Hepatocyte (in vitro differentiated cells): ENCODE measurements around the gene ADGRG6. TPM values are rescaled to one million over a fixed set of nuclear protein-coding genes. Genes with fewer than 3 reads are reported as not detected.

Experiments
- DNase-seq: peaks from one replicate; pipeline ENCODE4 v3.0.0-alpha.2; 2016; ENCODE audit warnings: low spot score
- H2AFZ ChIP-seq: fragments of 200-600 bp; sonication (generic); 2 replicates; pipeline ENCODE4 v1.6.0; 2016; ENCODE audit warnings: antibody characterized with exemption, mild to moderate bottlenecking
- H3K27ac ChIP-seq: fragments of 200-600 bp; sonication (generic); 2 replicates; pipeline ENCODE4 v1.5.1; 2016; ENCODE audit warnings: mild to moderate bottlenecking
- H3K27me3 ChIP-seq: fragments of 200-600 bp; sonication (generic); 2 replicates; pipeline ENCODE4 v1.6.1; 2016
- H3K36me3 ChIP-seq: fragments of 200-600 bp; sonication (generic); replicated peaks from 2 replicates; pipeline ENCODE4 v1.5.1; 2016; ENCODE audit warnings: low read depth; ENCODE audit not compliant: insufficient read depth
- H3K4me1 ChIP-seq: fragments of 200-600 bp; sonication (generic); 2 replicates; pipeline ENCODE4 v1.5.1; 2016; ENCODE audit warnings: mild to moderate bottlenecking, moderate library complexity; ENCODE audit not compliant: insufficient read depth
- H3K4me2 ChIP-seq: fragments of 200-600 bp; sonication (generic); 2 replicates; pipeline ENCODE4 v1.6.0; 2016
- H3K4me3 ChIP-seq: fragments of 200-600 bp; sonication (generic); 2 replicates; pipeline ENCODE4 v1.5.1; 2016; ENCODE audit warnings: mild to moderate bottlenecking
- H3K79me2 ChIP-seq: fragments of 200-600 bp; sonication (generic); 2 replicates; pipeline ENCODE4 v1.6.0; 2017; ENCODE audit warnings: mild to moderate bottlenecking
- H3K9me2 ChIP-seq: fragments of 200-600 bp; sonication (generic); replicated peaks from 2 replicates; pipeline ENCODE4 v1.6.0; 2017; ENCODE audit warnings: mild to moderate bottlenecking; ENCODE audit not compliant: insufficient read depth
- H3K9me3 ChIP-seq: fragments of 200-600 bp; sonication (generic); 2 replicates; pipeline ENCODE4 v1.5.1; 2016; ENCODE audit warnings: low read depth, mild to moderate bottlenecking
- H4K20me1 ChIP-seq: fragments of 200-600 bp; sonication (generic); 2 replicates; pipeline ENCODE4 v1.6.0; 2016; ENCODE audit warnings: mild to moderate bottlenecking; ENCODE audit not compliant: insufficient read depth, poor library complexity, severe bottlenecking
- EZH2 ChIP-seq: fragments of 200-600 bp; sonication (generic); IDR thresholded peaks from 2 replicates; pipeline ENCODE4 v1.6.1; 2016; ENCODE audit warnings: antibody characterized with exemption, mild to moderate bottlenecking, borderline replicate concordance
- EZH2phosphoT487 ChIP-seq: fragments of 200-600 bp; sonication (generic); IDR thresholded peaks from one replicate; pipeline ENCODE4 v1.6.1; 2018; ENCODE audit warnings: antibody characterized with exemption, mild to moderate bottlenecking, low read depth, moderate library complexity; ENCODE audit not compliant: unreplicated experiment, severe bottlenecking
- WGBS: methylation state at CpG from one replicate; pipeline ENCODE4 v1.1.6; 2016; ENCODE audit warnings: low lambda C conversion rate; ENCODE audit errors: missing lambda C conversion rate; 5-methylcytosine and 5-hydroxymethylcytosine counted together
- polyA plus RNA-seq: library from polyadenylated mRNA; unstranded; fragments of >200 nt; fragmentation: Nextera tagmentation; extraction: Ambion mirVana; gene quantifications from 2 replicates; pipeline ENCODE4 v1.2.1, GENCODE V29; 2016
- total RNA-seq: library from RNA; depleted of rRNA; stranded (reverse); fragments of >200 nt; gene quantifications from 2 replicates; pipeline ENCODE4 v1.2.3, GENCODE V29; 2014
- TF ChIP-seq, protein P1 (sequence below): fragments of 200-600 bp; sonication (generic); IDR thresholded peaks from 2 replicates; pipeline ENCODE4 v1.5.1; 2016; ENCODE audit warnings: antibody characterized with exemption, mild to moderate bottlenecking; ENCODE audit not compliant: poor library complexity

Gene ADGRG6
- total and polyA plus RNA-seq, 2 experiments from 2014 or later: 13.9 to 92.0 TPM

DNA sequence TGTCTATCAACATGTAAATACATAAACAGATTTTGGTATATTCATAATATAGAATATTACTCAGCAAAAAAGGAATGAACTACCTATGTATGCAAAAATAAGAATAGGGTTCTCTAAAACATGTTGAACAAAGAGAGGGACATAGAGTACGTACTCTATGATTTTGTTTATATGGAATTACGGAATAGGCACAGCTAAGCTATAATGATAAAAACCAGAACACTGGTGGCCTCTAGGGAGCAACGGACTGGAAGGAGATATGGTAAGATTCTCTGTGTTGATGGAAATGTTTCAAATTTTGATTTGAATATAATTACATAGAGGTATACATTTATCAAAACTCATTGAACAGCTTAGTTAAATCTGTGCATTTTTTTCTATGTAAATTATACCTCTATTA is 19.6 kb downstream of the ADGRG6 start:
- H3K27ac ChIP-seq: peak overlapping the region; percentile 82
- H3K36me3 ChIP-seq: no peaks in the 10 kb centered on the region
- H4K20me1 ChIP-seq: no peaks in the 10 kb centered on the region
- no peak for TF ChIP-seq EZH2phosphoT487
- TF ChIP-seq, protein P1, sequence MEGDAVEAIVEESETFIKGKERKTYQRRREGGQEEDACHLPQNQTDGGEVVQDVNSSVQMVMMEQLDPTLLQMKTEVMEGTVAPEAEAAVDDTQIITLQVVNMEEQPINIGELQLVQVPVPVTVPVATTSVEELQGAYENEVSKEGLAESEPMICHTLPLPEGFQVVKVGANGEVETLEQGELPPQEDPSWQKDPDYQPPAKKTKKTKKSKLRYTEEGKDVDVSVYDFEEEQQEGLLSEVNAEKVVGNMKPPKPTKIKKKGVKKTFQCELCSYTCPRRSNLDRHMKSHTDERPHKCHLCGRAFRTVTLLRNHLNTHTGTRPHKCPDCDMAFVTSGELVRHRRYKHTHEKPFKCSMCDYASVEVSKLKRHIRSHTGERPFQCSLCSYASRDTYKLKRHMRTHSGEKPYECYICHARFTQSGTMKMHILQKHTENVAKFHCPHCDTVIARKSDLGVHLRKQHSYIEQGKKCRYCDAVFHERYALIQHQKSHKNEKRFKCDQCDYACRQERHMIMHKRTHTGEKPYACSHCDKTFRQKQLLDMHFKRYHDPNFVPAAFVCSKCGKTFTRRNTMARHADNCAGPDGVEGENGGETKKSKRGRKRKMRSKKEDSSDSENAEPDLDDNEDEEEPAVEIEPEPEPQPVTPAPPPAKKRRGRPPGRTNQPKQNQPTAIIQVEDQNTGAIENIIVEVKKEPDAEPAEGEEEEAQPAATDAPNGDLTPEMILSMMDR: no peak
- TF ChIP-seq EZH2: no peak
- H3K9me2 ChIP-seq: no peaks in the 10 kb centered on the region
- no peak overlapping the region for H2AFZ ChIP-seq
- H3K27me3 ChIP-seq: no peaks in the 10 kb centered on the region
- peaks cover 3% of the 10 kb centered on the region for H3K79me2 ChIP-seq
- DNase-seq: no peak
- H3K4me2 ChIP-seq: no peak overlapping the region
- whole genome bisulfite sequencing: 68% methylated on average over 3 of the region's 3 CpGs
- H3K4me1 ChIP-seq: peaks cover 25% of the 10 kb centered on the region
- no peak overlapping the region for H3K4me3 ChIP-seq
- no peaks in the 10 kb centered on the region for H3K9me3 ChIP-seq

DNA sequence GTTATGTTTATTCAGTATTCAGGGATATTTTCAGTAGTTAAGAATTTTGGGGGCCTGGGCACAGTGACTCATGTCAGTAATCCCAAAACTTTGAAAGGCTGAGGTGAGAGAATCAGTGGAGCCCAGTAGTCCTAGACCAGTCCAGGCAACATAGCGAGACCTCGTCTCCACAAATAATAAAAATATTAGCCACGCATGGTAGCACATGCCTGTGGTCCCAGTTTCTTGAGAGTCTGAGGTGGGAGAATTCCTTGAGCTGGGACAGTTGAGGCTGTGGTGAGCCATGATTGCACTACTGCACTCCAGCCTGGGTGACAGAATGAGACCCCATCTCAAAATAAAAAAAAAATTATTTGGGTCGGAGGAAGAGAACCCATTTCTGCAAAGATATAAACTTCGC is 20.3 kb downstream of the ADGRG6 start:
- H3K9me2 ChIP-seq: no peaks in the 10 kb centered on the region
- H3K36me3 ChIP-seq: no peaks in the 10 kb centered on the region
- 92% methylated on average over 5 of the region's 5 CpGs for WGBS
- no peak for DNase-seq
- peaks cover 25% of the 10 kb centered on the region for H3K4me1 ChIP-seq
- peaks cover 6% of the 10 kb centered on the region for H3K79me2 ChIP-seq
- H3K9me3 ChIP-seq: no peaks in the 10 kb centered on the region
- no peaks in the 10 kb centered on the region for H3K27me3 ChIP-seq
- H2AFZ ChIP-seq: no peak overlapping the region
- H3K27ac ChIP-seq: peak overlapping the region; percentile 82
- no peak overlapping the region for H3K4me2 ChIP-seq
- H4K20me1 ChIP-seq: no peaks in the 10 kb centered on the region
- H3K4me3 ChIP-seq: no peak overlapping the region
- TF ChIP-seq, protein P1: no peak
- no peak for TF ChIP-seq EZH2
- no peak for TF ChIP-seq EZH2phosphoT487

DNA sequence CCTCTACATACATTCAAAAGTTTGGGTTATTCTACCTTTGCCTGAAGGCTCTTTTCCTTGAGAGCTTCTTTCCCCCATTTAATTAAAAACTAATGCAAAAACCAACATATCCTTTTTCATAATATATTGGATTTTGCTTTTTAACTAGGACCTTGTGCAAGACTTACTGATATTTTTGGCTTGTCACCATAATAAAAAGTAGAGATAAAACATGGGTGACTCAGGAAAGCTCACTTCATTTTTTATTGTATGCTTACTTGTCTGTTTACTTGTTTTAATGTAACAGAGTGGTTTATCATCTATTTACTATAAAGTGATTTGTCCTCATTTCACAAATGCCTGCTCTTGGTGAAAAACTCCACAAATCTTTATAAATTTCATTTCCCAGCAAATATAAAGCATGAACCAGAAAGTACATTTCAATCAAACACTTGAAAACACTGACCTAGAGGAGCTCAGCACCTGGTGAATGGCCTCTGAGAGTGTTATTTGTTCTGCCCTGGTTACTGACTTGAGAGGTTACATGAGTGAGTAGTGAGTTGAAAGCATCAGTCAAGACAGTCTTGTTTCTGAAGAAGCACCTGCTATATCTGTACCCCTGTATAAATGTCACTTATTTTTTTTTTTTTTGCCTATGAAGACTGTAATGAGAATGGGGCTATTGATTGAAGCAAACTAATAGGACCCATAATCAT is 20.8 kb downstream of the ADGRG6 start:
- Histone ChIP-seq H3K79me2 (peaks cover 9% of the 10 kb centered on the region), H3K27ac (peak overlapping the region; percentile 82), H3K4me1 (peaks cover 25% of the 10 kb centered on the region), H3K9me3 (no peaks in the 10 kb centered on the region), H3K4me3 (no peak overlapping the region), H3K36me3 (no peaks in the 10 kb centered on the region), H2AFZ (no peak overlapping the region), H3K27me3 (no peaks in the 10 kb centered on the region), H4K20me1 (no peaks in the 10 kb centered on the region), H3K9me2 (no peaks in the 10 kb centered on the region), H3K4me2 (peak overlapping the region; percentile 19)
- TF ChIP-seq, protein P1: no peak
- TF ChIP-seq EZH2 (no peak), EZH2phosphoT487 (no peak)
- no peak for DNase-seq
